CD4-positive, alpha-beta T cell treated with Interleukin-4 for 1 hour (primary cell): ENCODE data around the gene TEK.
"Not testable (repeated sequence)": the region's sequence is repeated elsewhere in the genome, so short reads cannot be mapped to it uniquely, and the experiment has no call there.

ENCODE experiments used
- DNase-seq, 2 donors: peaks; one replicate each; pipeline ENCODE4 v3.0.0-alpha.2; 2020 to 2022

TEK gene

DNA sequence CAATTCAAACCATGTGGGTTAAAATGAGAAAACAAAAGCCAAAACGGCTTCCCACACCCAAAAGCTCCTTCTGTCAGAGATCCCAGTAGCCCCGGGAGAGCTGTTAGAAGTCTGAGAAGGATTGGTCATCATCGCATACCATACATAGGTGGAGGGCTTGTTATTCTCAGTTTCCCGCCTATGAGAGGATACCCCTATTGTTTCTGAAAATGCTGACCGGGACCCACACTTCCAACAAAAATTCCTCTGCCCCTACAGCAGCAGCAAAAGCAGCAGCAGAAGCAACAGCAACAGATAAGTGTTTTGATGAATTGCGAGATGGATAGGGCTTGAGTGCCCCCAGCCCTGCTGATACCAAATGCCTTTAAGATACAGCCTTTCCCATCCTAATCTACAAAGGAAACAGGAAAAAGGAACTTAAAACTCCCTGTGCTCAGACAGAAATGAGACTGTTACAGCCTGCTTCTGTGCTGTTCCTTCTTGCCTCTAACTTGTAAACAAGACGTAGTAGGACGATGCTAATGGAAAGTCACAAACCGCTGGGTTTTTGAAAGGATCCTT, at the start of gene TEK:
TEK (plus strand) TSS at position 245 of the 561 bp plus-strand sequence. CDS start 366 bp downstream, outside the sequence.
- DNase-seq = no peak

DNA sequence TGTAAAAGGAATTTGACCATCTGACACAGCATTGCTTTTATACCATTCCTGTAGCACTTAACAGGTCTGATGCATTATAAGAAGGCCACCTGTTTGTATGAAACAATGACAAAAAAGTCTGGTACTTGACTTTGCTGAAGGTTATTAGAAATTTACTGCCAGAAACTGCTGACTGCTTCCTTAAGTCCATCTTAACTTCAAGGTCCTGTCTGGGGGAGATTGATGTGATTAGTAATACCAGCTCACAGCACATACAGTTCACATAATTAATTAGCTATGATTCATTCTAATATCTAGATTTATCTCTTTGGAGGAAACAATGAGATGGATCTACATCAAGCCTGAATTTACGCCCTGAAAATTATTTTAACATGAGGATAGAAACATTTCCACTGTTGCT, 49.6 kb upstream of the TEK start:
- DNase-seq = no peak

DNA sequence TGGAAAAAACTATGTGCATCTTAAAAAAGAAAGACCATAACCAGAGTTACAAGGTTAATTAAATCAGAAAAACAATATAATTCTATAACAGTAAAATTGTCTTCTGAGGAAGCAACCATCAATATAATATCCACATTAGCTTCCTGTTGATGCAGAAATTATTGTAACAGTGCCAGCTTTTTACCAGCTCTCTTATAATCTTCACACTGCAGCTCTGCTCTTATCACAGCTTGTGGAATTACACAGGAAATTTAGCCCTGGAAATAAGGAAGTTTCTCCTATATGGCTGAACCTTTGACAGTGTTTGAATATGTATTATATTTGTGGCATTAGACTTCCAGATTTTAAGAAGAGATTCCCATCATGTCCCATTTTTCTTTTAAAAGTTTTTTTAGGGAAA, 49.1 kb upstream of the TEK start:
- no peak for DNase-seq

DNA sequence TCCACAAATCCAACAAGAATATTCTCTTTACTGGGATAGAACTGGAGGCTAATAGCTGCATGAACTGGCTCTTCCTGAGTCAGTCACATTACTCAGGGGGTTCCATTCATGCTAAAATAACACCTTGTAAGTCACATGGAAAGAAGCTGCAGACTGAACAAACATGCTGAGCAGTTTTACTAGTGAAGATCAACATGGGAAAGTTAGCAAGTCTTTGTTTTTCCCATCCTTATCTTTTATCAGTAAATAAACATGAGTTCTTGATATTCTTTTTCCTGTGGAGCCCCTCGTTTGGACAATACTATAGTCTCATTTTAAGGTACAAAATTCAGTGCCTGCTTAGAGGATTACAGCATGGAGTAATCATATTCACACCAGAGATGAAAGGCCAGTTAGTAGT, 43.7 kb upstream of the TEK start:
- no peak for DNase-seq

DNA sequence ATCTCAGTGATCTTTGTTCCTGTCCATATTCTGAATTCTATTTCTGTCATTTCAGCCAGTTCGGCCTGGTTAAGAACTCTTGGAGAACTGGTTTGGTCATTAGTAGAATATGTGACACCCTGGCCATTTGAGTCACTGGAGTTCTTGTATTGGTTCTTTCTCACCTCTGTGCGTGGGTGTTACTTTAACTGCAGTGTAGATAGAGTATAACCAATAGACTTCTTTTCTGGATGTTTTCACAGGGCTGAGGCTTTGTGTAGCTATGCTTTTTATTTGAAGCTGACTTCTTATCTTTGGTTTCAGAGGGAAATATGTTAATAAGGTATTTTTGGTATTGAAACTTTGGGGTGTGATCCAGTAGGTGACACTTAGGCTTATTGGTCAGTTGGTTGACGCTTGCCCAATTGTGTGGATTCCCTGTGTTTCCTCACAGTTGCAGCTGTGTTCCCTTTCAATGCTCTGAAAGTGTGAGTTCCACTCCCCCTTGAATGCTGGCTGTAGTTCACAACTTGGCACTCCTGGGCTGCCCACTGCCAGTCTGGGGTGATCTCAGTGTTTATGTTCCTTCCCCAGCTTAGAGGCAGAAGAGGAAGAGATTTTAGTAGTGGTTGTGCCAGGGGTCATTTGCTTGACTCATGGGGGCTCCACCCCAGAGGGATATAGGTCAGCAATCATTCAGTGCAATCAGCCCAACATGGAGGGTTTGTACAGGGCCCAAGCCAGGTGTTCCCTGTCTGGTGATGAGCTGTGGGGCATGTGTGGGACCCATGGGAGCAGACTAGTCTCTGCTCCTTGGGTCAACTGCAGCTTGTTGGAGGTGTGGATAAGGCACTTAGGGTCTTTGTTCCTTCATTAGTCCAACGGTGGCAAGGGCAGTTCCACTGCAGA, 34.9 kb upstream of the TEK start:
- DNase-seq = no peak

DNA sequence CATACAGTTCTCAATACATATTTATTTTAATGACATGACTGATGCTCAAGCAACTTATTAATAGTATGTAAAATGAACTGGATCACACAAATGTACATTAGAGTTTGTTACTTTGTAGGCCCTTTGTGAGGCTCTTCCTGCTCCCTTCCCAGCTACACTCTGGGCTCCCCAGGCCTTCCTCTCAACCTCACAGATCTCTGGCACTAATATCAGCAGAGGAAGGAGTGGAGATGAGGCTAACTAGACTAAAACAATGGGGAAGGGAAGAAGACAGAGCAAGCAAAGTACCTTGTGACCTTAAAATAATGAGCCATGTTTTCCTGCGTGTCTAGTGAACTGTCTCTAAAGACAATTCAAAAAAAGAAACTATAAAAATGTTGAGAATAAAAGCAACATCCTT, 30.3 kb upstream of the TEK start:
- DNase-seq = no peak

DNA sequence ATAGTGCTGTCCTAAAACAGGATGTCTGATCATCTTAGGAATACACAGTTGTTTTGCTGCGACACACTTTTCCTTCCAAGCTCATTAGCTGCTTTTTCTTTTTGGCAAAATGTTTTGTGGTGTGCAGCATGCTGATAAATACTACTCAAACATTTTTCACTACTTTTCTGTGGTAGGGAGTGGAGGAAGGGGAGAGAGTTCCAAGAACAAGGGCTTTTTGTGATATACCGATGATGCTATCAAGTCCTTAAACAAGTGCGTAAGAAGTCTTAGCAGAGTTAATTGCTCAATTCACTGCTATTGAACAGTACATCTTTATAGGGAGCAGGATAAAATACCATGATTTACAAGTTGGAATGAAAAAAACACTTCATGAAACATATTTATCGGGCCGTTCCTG, 23.6 kb upstream of the TEK start:
- no peak for DNase-seq

DNA sequence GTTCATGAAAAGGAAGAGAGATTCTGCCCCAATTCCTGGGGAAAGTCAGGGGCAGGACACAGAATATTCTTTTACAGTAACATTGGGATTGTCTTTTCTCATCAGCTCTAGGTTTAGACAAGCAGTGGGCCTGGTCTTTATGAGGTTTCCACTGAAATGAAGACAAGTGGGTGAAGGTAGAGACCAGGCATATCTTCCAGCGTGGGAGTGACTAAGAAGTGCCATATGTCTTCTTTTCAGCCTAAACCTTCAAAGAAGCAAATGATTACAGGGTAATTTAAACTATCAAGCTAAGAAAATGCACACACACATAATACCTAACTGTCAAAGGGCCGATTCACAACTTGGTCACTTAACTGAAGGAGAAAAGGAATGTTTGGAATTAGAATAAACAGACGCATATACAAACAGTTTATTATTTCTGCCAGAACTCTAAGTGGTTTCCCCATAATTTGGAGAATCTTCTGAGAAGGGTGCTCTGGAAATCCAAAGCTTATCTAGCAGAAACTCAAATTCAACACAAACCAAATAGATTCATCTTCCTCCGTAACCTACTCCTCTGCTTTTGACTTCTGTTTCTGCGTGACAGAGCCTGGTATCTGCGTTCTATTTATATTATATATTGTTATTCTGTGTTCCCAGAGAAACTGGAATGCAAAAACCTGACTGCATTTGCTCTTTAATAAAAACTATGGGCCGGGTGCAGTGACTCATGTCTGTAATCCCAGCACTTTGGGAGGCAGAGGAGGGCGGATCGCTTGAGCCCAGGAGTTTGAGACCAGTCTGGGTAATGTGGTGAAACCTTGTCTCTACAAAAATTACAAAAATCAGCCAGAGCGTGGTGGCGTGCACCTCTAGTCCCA, 22.0 kb upstream of the TEK start:
- DNase-seq = no peak

DNA sequence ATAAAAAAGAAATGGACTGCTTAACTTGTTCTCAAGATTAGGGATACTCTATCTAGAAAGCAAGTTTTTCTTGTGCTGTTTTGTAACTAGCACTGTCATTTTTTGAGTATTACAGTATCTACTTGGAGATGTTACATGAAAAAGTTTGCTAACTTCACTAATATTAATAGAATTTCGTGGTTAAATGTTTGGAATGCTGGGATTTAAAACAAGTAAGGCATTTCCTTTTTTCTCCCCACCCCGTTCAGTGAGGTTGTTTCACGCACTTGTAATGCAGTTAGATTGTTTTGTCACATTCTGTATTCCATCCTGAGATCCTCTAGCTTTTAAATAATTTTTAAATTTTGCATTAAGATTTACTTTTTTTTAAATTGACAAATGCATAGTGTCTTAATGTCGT, 20.0 kb upstream of the TEK start:
- no peak for DNase-seq

DNA sequence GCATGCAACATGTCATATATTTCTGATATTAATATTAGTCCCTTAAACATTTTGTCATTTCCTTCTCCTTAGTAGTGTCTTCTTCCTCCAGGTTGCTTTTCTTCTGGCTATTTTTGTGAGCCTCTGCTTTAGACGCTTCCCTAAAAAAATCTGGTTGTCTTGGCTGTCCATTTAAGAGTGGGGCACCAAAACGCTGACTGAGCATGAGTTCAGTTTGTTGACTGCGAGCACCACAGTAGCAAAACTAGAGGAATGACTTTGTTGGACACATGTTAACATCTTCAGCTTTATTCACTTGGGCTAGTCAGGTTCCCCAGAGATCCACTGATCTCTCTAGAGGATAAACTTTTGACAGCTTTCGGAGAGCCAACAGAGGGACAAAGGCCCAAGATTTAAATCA, 19.3 kb upstream of the TEK start:
- no peak for DNase-seq

DNA sequence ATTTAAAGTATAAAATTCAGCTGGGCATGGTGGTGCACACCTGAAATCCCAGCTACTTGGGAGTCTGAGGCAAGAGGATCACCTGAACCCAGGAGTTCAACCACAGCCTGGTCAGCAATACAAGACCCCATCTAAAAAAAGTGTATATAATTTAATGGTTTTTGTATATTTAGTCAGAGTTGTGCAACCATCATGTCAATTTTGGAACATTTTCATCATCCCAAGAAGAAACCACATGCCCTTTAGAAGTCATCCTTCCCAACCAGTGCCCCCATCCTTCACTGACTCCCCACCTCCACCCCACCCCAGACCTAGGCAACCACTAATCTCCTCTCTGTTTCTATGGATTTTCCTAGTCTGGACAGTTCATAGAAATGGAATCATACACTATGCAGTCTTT, 18.8 kb upstream of the TEK start:
- no peak for DNase-seq

DNA sequence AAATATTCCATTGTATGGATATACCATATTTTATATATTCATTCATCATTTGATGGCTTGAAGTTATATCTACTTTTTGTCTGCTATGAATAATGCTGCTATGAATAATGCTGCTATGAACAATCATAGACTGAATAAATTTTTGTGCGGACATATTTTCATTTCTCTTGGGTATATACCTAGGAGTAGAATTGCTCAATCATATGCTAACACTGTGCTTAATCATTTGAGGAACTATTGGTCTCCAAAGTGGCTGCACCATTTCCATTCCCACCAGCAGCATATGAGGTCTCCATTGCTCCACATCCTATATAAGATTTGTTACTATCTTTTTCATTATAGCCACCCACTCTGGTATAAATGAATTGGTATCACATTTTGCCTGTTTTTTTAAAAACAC, 18.3 kb upstream of the TEK start:
- DNase-seq = no peak

DNA sequence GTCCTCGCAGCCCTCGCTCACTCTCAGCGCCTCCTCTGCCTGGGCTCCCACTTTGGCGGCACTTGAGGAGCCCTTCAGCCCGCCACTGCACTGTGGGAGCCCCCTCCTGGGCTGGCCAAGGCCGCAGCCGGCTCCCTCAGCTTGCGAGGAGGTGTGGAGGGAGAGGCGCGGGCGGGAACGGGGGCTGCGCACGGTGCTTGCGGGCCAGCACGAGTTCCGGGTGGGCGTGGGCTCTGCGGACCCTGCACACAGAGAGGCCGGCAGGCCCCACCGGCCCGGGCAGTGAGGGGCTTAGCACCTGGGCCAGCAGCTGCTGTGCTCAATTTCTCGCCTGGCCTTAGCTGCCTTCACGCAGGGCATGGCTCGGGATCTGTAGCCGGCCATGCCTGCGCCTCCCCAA, 16.5 kb upstream of the TEK start:
- DNase-seq = not testable (repeated sequence)

DNA sequence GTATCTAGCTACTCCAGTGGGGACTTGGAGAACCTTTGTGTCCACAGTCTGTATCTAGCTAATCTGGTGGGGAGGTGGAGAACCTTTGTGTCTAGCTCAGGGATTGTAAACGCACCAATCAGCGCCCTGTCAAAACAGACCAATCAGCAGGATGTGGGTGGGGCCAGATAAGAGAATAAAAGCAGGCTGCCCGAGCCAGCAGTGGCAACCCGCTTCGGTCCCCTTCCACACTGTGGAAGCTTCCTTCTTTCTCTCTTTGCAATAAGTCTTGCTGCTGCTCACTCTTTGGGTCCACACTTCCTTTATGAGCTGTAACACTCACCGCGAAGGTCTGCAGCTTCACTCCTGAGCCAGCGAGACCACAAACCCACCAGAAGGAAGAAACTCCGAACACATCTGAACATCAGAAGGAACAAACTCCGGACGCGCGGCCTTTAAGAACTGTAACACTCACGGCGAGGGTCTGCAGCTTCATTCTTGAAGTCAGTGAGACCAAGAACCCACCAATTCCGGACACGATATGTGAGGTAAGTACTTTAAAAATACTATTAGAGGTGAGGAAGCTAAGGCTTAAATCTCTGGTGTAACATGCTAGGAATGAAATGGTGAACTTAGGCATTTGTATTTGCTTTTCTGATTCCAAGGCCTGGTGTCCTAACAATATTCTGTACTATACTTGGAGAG, 15.5 kb upstream of the TEK start:
- not testable (repeated sequence) for DNase-seq

DNA sequence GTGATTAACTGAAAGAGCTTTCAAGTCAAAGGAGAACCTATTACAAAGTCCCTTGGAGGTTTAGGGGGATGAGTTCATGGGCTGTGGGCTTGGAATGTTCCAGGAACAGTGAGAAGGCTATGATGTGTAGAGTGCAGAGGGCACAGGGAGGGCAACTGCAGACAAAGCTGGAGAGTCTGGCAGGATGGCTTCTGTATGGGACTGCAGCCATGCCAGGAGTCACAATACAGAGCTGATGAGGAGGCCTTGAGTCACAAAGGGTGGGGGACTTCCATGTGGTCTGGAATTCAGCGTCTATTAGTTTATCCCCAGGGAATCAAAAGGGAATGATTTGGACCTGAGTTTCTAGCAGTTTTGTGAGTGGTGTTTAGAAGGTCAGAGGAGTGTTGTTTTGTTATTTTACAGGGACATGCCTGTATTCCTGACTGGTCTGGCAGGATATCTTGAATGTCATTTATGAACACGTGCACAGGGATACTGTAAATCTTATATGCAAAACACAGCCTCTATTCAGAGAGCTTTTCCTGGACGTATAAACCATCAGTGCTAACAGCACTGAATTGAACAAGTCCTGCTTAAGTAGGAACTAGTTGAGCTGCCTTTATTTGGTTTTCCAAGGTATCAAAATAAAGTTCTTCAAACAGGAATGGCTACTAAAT, 14.3 kb upstream of the TEK start:
- DNase-seq = no peak

DNA sequence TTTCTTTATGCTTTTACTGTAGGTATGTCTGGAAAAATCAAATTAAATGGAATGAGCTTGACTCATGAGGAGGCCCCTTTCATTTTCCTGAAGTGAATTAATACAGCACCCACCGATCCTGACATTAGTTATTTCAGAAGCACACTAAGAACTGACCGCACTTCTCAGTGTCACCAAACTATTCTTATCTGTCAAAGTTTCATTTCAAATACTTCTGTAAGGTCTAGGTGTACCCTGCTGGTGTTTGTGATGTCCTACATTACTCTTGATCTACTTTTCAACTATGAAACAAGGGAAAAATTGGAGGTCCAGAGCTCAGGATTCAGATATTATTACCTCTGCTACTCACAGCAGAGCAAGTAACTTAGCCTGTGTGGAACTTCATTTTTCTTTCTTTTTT, 1.8 kb upstream of the TEK start:
- DNase-seq = no peak

DNA sequence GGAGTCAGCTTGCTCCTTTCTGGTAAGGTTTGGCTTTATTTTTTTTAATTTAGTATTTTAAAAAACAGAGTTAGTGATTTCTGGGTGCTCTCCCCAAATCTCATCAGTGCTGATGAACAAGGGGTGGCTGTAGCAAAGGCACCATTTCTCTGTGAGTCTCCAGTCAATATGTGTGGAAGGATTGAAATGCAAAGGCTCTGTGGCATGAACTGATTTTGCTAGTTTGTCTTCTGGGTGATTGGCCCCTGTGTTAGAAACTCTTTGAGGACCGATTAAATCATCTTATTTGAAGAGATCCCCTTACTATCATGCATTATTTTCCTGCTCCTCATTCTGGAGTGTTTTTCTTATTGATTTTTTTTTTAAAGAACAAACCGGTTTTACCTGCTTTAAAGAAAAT, 596 bp downstream of the TEK start:
- no peak for DNase-seq

DNA sequence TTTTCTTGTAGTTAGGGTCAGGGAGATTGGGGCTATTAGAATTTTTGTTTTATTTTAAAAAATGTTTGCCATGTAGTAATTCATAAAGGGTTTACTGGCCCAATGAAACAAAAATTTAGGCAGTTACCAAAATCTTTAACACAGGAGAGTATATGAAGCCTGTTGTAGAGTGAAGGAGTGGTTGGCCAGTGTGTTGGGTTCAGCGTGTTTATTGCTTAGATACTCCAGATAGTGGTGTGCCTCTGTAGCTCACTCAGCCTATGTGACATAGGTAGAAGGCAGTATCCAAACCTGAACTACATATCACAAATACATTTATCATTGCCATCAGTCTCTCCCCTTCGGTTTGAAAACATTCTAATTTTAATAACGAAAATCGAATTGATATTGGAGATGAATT, 1.2 kb downstream of the TEK start:
- no peak for DNase-seq

DNA sequence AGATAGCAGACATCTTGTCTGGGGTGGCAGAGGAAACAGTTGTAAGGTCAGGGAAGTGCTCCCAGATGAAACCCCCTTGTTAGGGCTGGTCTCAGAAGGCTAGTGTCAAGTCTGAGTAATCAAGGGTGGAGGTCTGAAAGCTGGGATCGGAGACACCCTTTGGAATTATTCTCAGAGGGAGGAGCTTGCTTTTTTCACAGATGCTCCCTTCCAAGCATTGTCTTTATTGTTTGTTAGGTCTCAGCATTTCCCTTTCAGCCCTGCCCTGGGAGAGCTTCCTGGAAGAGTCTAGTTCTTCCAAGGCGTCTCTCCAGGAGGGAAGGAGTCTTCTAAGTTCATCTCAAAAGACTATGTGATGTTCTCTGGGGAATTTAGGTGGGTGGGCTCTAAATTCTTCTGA, 3.2 kb downstream of the TEK start:
- DNase-seq = no peak

DNA sequence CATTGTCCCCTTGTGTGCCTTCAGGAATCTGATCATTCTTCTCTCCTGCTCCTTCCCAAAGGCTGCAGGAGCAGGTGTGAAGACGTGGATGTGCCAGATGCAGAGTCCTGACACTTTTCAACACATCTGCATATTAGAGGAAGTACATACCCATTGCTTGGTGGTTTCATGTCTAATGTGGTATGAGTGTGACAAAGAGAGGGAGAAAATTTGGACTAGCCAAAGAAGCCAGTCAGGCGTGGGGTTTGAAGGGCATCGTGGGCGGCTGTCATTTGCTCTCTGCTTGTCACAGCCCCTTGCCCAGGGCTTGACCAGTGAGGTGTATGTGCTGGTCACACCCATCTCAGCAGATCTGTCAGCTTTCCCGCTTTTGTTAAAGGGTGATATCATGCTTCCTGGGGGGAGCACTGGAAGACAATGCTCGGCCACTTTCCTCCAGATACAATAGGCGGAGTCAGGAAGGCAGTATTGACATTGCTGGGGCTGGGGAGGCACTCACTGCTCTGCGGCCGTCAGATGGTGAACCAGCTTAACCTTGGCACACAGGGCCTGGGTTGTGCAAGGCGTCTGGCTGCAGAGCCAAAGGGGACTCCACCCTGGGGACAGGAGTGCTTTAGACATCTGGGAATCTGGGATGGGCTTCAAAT, 8.6 kb downstream of the TEK start:
- DNase-seq = no peak

DNA sequence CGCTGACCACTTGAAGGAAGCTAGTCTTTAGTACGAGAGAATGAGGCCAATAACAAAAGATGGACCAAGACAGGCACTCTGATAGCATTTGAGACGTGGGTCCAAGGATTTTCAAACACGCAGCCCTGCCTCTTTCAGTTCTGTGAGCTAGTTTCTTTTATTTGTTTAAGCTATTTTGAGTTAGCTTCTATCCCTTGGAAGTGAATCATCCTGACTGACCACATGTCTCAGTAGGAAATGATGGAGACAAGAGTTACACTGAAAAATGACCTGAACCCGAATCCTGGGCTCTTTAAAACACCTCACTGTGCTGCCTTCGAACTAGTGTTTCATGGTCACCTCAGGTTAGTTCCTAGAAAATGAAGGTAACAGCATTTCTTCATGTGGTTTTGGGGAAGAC, 9.9 kb downstream of the TEK start:
- DNase-seq = no peak

DNA sequence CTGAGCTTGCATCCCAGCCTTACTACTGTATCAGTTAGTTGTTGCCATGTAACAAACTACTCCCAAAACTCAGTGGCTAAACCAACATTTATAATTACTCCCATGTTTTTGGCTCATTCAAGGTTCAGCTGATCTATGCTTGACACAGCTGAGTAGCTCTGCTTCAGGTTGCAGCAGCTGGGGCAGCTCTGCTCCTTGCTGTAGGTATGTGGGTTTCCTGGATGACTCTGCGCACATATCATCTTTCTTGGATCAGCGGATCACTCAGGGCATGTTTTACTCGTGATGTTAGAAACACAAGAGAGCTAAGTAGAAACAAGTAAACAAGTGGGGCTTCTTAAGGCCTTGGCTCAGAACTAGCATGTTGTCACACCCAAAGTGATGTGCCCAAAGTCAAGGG, 15.1 kb downstream of the TEK start:
- DNase-seq = no peak
